Endometrial microvascular endothelial cells (primary cell): ENCODE measurements around the gene NPHP4. TPM values are rescaled to one million over a fixed set of nuclear protein-coding genes. Genes with fewer than 3 reads are reported as not detected.

Source experiments
- in situ Hi-C: cut with HindIII; loops from 2 replicates; pipeline ENCODE4 v1.10.0; 2017; ENCODE audit warnings: low sequenced_read_pairs, low pct_unique_long_range_greater_than_20kb; ENCODE audit errors: inconsistent ontology term
- total RNA-seq: library from RNA; depleted of rRNA; stranded (reverse); fragments of >200 nt; gene quantifications from one replicate; pipeline ENCODE4 v1.2.3, GENCODE V29; 2015; ENCODE audit errors: inconsistent ontology term

Gene NPHP4
- 4.2 TPM for total RNA-seq

DNA sequence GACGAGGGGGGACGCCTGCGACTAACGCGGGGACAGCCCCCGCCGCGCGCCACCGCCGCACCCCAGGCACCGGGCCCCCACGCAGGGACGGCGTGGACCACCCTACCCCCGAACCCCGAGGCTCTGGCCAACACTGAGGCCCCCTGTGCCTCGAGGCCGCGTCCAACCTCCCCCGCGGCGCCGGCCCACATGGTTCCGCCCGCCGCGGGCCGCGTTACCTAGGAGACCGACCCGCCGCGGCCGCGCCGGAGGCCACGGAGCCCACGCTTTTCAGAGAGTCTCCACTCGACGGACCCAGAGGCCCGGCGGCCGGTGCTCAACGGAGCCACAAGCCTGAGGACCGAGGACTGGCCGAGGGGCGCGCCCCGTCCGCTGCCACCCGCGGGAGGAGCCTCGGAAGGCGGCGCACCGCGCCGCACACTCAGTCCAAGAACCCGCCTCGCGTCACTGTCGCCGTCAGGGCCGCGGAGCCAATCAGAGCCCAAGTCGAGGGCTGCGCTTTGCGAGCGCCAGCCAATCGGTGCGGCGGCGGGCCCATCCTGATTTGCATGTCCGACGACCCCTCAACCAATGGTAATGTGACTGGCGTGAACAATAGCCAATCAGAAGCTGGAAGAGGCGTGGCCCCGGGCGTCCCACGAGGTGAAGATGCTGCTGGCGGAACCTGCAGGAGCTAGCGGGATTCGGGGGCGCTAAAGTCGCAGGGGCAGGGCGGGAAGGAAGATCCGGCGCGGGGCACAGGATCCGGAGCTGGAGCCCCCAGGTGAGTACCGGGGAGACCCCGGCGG lies at the start of gene NPHP4:
Gene NPHP4, minus strand, starts transcription at position 400 of the 788 bp plus-strand sequence. CDS start 6,136 bp downstream, outside the sequence.
- in situ Hi-C loops = no loop called here

DNA sequence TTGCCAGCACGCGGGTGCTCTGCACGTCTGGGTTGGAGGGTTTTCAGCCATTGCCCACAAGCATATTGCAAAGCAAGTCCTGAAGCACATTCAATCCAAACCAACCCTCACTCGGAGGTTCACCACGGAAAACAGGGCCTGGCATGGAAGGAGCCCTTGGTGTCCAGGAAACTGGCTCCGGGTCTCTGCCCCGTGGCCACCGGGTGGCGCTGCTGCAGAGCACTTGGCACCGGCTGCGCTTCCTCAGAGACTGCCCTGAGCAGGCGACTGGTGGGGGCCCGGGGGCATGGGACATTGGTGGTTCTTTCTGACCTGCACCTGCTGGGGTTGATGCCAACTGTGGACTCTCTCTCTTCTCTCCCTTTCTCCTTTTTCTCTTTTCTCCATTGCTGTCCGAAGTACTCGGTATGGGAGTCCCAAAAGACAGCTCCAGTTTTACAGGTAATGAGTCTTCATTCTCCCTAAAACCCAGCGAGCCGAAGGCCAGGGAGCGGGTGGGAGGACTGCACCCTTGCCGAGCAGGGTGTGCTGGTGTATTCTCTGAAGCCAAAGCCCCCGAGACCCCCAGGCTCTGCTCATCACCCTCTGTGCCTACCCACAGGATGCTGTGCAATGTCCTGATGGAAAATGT lies 49.3 kb upstream of the NPHP4 start:
- in situ Hi-C loops = no loop called here

DNA sequence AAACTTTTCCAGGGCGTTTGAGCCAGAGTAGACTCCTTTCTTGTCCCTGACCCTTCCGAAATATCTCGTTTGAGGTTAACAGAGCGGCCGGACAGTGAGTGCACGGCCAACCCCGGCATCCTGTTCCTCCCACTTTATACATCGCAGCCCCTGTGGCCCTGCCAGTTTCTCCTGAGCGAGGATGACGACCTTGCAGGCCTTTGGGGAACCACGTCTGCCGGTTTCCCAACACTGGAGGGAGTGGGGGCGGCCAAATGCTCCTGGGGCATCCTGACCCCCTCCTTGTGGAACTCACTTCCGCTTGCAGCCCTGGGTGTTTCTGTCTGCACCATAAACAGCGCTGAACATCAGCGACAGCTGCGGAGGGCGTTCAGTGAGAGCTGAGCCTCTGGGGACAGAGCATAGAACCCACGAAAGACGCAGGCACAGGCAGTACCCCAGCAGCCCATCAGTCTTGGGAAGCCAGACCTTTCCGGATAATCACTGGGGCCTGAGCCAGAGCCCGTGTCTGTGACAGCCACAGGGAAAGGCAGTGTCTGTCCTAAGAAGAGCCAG lies 48.7 kb upstream of the NPHP4 start:
- in situ Hi-C loops = no loop called here

DNA sequence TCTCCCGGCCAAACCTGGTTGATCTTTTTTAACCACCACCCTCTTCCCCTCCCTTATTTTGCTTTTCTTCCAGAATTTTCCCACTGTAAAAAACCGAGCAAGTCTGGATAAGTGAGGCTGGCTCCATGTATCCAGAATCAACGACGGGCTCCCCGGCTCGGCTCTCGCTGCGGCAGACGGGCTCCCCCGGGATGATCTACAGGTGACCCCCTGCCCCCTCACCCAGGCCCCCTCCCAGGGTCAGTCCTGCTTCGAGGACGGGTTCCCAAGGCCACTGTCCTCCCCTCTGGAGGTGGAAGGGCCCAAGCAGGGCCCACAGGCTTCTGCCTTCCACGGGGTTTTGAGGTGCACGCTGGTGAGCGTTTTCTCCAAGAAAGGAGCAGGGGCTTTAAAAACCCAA lies 48.2 kb upstream of the NPHP4 start:
- in situ Hi-C loops = no loop called here

DNA sequence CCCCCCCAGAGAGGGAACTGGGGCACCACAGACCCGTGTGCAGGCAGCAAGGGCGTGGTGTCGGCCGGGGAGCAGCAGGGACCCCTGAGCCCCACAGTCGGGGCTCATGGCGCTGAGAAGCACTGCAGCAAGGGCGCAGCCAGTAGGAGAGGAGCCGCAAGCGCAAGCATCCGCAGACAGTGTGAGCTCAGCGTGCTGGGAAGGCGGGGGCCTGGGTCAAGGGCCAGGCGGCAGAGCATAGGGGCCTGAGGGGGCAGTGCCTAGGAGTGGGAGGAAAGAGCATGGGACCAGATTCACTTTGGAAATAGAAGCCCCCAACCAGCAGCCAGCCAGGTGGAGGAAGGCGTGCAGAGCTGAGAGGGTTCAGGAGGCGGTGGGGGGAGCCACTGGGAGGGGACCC lies 46.8 kb upstream of the NPHP4 start:
- in situ Hi-C loops = no loop called here

DNA sequence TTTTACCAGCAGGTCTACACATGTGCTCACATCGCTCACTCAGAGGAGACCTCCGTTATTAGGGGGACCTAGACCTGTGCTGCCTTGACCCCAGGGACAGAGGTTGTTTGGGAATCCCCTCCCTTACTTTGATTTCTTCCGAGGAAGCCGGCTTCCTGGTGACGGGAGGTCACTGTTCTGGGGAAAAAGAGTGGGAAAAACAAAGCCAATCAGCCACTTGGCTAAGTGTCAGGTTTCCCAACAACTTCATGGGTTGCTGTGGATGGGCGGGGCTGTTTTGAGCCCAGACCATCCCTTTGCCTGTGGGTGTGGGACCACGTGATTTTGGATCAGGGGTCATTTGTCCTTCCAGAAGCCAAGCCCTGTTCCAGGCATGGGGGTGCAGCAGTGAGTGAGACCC lies 46.4 kb upstream of the NPHP4 start:
- in situ Hi-C loops = no loop called here

DNA sequence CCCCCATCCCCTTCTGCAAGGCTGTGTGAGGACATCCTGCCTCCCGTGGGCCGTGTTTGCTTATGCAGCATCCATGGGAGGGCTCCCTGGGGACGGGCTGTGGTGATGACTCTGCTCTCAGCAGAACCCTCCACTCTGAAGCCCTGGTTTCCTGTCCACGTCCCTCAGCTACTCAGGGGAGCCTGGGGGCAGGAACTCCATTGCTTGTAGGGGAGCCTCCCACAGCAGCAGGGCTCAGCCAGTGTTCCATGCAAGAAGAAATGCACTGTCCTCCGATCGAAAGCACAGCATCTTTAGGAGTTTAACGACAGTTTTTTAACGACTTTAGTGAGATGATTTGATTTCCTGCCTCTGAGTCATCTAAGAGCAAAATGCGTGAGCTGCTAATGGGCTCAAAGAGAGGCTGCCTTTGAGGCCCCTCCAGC lies 45.1 kb upstream of the NPHP4 start:
- in situ Hi-C loops = no loop called here

DNA sequence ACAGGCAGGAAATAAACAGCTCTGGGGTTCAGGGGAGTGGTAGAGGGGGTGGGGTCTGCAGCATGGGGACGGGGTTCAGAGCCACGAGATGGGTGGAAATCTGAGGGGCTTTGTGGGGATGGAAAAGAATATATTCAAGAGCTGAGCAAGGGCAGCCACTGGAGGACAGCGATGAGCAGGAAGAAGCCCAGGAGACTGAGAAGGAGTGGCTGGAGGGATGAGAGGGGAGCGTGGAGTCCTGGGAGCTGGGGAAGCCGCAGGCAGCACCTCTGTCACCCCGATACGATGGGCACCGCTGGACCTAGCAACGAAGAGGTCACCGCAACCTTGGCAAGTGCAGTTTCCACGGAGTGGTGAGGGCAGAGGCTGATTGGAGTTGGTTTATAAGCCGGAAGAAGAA lies 43.5 kb upstream of the NPHP4 start:
- in situ Hi-C loops = no loop called here

DNA sequence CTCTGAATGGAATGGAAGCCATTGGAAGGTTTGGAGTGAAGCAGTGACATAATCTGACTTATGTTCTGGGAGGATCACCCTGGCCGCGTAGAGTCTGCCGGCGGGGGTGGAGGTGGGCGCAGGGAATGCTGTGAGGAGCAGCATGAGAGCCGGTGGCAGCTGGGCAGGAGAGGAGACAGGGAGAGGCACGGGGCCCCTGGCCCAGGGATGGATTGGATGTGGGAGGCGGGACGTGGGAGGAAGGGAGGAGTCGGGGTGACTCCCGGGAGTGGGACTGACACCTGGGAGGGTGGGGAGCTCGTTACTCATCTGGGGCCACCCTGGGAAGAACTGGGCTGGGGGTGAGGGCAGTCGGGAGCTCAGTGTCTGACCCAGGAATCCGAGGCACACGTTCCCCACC lies 43.1 kb upstream of the NPHP4 start:
- in situ Hi-C loops = no loop called here

DNA sequence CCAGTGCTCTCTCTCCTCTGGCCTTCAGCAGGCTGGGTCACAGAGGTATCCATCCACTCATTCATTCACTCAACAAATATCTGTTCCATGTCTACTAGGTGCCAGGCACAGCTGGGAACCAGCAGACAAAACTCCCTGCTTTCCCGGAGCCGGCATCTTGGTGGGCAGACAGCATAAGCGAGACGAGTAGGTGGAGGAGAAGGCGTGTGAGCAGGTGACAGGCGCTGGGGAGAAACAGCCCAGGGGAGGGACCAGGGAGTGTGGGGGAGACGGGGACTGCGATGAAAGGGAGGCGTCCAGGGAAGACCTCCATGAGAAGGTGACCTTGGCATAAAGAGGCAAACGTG lies 42.5 kb upstream of the NPHP4 start:
- in situ Hi-C loops = no loop called here

DNA sequence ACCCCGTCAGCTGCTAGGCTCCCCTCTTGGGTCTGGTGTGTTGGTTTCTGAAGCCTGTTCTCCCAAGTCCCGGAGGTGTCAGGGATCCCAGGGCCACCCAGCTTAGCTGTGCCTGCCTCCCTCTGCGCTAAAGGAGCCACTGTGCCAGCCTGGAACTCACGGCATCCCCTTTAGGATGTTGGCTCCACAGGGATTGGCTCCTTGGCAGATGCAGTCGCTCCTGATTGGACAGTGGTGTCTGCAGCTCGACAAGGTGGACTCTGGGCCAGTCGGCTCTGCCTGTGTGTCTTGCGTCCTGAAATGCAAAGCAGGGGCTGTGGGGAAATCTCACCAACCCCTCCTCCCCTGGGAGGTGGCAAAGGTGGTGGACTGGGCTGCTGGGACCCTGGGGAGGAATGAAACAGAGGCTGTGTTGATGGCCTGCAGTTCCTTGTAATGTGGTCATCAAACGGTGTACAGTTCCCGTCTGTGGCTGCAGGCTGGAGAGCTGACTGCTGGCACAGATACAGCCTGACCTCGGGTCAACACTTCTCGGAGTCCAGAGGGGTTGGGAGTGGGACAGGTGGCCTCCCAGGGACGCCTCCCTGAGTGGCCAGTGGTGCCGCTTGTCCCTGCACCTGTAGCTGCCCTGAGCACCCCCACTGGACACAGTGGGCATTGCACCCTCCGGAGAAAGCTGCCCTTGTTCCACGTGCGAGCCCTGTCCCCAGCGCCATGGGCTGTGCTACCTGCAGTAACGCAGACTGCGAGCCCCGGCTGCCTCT lies 41.9 kb upstream of the NPHP4 start:
- in situ Hi-C loops = no loop called here

DNA sequence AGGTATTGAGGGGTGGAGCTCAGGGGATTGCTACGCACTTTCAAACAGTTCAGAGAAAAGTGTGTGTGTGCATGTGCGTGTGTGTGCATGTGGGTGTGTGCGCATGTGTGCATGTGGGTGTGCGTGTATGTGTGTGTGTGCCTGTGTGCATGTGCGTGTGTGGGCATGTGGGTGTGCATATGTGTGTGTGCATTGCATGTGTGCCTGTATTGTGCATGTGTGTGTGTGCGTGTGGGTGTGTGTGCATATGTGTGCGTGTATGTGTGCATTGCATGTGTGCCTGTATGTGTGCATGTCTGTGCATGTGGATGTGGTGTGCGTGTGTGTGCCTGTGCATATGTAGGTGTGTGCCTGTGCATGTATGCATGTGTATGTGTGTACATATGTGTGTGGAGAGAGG lies 40.9 kb upstream of the NPHP4 start:
- in situ Hi-C loops = no loop called here

DNA sequence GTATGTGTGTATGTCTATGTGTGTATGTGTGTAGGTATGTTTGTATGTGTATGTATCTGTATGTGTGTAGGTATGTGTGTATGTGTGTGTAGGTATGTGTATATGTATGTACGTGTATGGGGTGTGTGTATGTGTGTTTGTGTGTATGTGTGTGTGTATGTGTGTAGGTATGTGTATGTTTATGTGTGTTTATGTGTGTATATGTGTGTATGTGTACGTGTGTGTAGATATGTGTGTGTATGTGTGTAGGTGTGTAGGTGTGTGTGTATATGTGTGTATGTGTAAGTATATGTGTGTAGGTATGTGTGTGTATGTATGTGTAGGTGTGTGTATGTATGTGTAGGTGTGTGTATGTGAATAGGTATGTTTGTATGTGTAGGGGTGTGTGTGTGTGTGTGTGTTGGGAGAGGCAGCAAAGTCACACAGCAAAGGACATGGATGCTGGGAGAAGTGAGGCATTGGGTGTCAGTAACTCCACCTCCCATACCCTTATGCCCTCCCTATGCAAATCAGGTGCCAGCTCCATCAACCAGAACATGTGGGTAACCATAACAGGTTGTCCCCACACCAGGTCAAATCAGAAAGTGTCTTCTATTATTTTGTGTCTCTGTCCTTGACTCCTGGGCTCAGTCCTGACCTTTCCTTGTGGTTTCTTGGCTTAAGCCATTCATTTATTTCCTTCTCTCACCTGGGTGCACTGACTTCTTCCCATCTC lies 38.5 kb upstream of the NPHP4 start:
- in situ Hi-C loops = no loop called here

DNA sequence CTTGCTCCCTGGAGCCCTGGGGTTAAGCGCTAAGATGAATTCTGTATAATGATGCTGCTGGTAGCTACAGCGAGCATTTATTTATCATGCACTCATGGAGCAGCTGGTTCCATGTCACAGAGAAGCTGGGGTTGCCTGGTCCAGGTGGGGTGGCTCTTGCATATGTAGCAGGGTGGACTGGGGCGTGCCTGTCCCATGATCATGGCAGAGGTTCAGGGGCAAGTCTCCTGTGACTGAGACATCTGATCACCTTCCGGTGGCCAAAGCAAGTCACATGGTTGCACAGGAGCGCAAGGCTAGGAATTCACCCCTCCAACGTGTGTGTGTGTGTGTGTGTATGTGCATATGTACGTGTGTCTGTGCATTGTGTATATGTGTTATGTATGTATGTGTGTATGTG lies 37.9 kb upstream of the NPHP4 start:
- in situ Hi-C loops = no loop called here

DNA sequence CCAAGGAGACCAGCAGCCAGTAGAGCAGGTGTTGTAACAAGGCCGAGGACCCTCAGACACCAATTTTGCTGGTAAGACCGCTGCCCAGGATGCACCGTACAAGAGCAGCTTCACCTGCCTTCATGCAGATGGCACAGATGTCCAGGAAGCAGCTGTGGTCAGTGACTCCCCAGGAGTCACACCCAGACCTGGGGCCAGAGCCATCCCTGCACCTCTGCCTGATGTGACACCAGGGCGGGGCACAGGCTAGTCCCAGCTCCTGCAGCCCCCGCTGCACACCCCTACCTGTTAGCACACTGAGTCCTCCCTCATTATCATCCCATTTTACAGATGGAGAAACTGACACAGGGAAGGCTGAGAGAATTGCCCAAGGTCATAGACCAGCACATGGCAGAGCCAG lies 37.1 kb upstream of the NPHP4 start:
- in situ Hi-C loops = no loop called here

DNA sequence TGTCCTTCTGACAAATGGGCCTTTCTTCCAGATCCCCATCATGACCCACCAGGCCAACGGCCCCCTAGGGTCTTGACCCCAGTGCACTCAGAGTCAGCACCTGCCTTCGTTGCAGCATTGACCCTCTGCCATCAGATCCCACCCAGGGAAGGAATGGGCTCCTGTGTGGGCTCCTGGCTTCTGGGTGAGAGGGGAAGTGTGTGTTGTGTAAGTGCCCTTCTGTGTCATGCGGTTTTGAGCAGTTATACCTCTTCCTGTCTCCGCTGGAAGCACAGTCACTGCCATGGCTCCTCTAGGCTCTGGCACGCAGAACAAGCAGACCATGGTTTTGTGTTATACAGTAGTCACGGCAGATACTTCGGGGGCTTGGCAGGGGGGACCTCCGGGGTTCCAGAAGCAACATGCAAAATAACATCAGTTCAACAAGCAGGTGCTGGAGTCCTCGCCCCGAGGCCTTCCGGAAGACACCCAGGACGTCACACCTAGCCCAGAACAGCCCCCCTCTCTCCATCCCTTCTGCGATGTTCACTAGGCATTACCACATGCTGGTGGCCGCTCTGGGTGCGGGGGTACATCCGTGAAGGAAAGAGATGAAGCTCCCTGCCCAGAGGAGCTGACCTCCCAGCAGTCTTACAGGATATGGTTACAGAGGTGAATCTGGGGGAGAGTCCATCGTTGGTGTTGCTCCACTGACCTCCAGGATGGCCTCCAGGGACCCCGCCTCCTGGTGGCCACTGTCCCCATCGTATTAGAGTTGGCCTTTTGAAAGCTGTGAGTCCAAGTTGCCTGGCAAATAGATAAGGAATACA lies 36.0 kb upstream of the NPHP4 start:
- in situ Hi-C loops = no loop called here

DNA sequence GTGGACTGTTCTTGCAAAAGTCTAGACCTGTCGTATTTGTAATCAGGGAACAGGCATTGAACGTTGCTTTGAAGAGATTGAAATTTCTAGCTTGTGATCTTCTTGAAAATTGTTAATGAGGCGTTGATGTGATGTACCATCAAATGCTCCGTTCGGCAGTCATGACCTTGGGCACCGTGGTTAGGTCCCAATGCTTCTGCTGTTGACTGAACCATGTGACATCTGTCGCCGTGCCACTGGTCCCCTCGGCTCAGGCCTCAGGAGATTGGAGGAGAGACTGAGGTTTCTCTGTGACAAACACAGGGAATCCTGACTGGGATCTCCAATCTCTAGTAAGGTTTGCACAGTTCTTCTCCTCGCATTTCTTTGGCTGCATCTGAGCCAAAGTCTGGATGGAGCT lies 35.4 kb upstream of the NPHP4 start:
- in situ Hi-C loops = no loop called here

DNA sequence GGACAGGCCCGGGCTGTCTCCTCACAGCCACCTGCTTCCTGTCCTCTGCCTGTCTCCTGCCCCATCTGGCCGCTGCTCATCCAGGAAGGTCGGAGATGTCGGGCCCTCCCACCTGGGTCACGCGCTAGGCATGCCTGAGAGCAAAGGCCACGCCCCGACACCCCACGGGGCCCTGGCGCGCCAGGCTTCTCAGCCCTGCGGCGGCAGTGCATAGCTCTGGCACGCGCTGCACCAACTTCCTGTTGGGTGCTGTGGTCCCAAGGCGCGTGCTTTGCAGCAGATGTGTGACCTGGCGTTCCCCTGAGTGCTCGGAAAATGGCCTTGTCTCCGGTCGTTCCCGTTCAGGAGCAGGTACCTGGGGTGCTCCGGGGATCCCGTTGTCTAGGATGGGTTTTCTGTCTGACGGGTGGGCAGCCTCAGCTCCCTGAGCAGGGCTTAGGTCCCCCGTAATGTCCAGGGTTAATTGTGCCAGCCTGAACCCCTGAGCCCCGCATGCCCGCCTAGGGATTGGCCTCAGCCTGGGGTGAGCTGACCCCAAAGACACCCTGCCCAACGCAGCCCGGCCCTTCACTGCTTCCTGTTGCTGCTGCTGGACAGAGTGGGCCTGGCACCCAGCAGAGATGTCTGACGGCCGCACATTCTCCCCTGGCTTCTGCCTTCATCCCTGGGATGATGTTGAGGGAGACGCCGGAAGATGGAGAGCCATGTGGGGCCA lies 34.0 kb upstream of the NPHP4 start:
- in situ Hi-C loops = no loop called here
